Endothelial cell of umbilical vein (primary cell): ENCODE results near the gene SMIM10L2A. TPM values are rescaled to one million over a fixed set of nuclear protein-coding genes. Genes with fewer than 3 reads are reported as not detected.

ENCODE experiments used
- BruUV-seq: library from RNA; stranded (reverse); fragments of 400-500 nt; replicated peaks from 2 replicates; lab custom pipeline; 2021; lab: Mats Ljungman, UMichigan
- CTCF ChIA-PET: fragments of 300-600, 350-600 bp; sonication (Branson Sonifier 250); formaldehyde crosslinking; loops from one replicate; lab custom pipeline; 2021; ENCODE audit warnings: antibody characterized with exemption, inconsistent platforms; lab: Charles Lee
- POLR2A ChIA-PET: fragments of 300-600, 350-600 bp; sonication (Branson Sonifier 250); formaldehyde crosslinking; loops from one replicate; lab custom pipeline; 2021; ENCODE audit warnings: antibody characterized with exemption, inconsistent platforms; lab: Charles Lee
- DNase-seq: peaks from one replicate; pipeline ENCODE4 v3.0.0-alpha.2; 2011; ENCODE audit warnings: low read depth, low spot score
- FAIRE-seq: peaks from 2 replicates; lab custom pipeline; 2011; peaks lifted over from hg19 to GRCh38; lab: Jason Lieb, UNC
- H2AFZ ChIP-seq: 2 replicates; pipeline ENCODE4 v1.6.0; 2012; ENCODE audit warnings: low read depth, low read length, control low read depth, inconsistent platforms
- H3K27ac ChIP-seq: 2 replicates; pipeline ENCODE4 v1.5.1; 2011; ENCODE audit warnings: low read depth, mild to moderate bottlenecking, control low read depth, low read length, moderate library complexity; ENCODE audit not compliant: insufficient read depth
- H3K27me3 ChIP-seq, 2 experiments: 2 replicates each; pipeline versions ENCODE4 v1.6.0 to v1.6.1; 2011; ENCODE audit warnings: low read length in 2 of 2, mixed read lengths in 1 of 2; ENCODE audit not compliant: control insufficient read depth in 2 of 2, insufficient read depth in 2 of 2
- H3K36me3 ChIP-seq, 2 experiments: 2 replicates in 1 of 2; 3 replicates in 1 of 2; pipeline ENCODE4 v1.5.1; 2011; ENCODE audit warnings: low read length in 2 of 2, mild to moderate bottlenecking in 1 of 2, moderate library complexity in 1 of 2; ENCODE audit not compliant: control insufficient read depth in 2 of 2, insufficient read depth in 2 of 2; ENCODE audit errors: extremely low read depth in 1 of 2
- H3K4me1 ChIP-seq: 3 replicates; pipeline ENCODE4 v1.5.1; 2011; ENCODE audit warnings: mild to moderate bottlenecking, low read length; ENCODE audit not compliant: control insufficient read depth, insufficient read depth; ENCODE audit errors: extremely low read depth
- H3K4me2 ChIP-seq: 2 replicates; pipeline ENCODE4 v1.6.1; 2011; ENCODE audit warnings: low read length, control low read depth, mixed read lengths; ENCODE audit not compliant: insufficient read depth
- H3K4me3 ChIP-seq, 3 experiments: fragments of 200-600 bp in 1 of 3; sonication (generic), shearing (Covaris generic) in 1 of 3; replicated peaks in 1 of 3; 2 replicates each; pipeline ENCODE4 v1.5.1; 2011 to 2016; ENCODE audit warnings: control low read depth in 3 of 3, low read length in 3 of 3, mild to moderate bottlenecking in 2 of 3, inconsistent platforms in 1 of 3, low read depth in 1 of 3, moderate library complexity in 1 of 3; ENCODE audit not compliant: insufficient read depth in 1 of 3
- H3K79me2 ChIP-seq: 2 replicates; pipeline ENCODE4 v1.6.0; 2012; ENCODE audit warnings: low read length, inconsistent platforms; ENCODE audit not compliant: control insufficient read depth, insufficient read depth
- H3K9ac ChIP-seq: replicated peaks from 2 replicates; pipeline ENCODE3; 2011; ENCODE audit warnings: low read length, control low read depth; ENCODE audit not compliant: insufficient read depth; ENCODE audit errors: extremely low read depth
- H3K9me1 ChIP-seq: replicated peaks from 3 replicates; pipeline ENCODE4 v1.6.0; 2011; ENCODE audit warnings: mild to moderate bottlenecking, low read length; ENCODE audit not compliant: control insufficient read depth, insufficient read depth; ENCODE audit errors: extremely low read depth
- H3K9me3 ChIP-seq: replicated peaks from 2 replicates; pipeline ENCODE4 v1.5.1; 2012; ENCODE audit warnings: low read length, inconsistent platforms; ENCODE audit not compliant: control insufficient read depth, insufficient read depth
- H4K20me1 ChIP-seq: replicated peaks from 2 replicates; pipeline ENCODE3; 2011; ENCODE audit warnings: mild to moderate bottlenecking, low read length; ENCODE audit not compliant: control insufficient read depth, insufficient read depth; ENCODE audit errors: extremely low read depth
- EZH2 ChIP-seq: IDR thresholded peaks from 2 replicates; pipeline ENCODE4 v1.6.1; 2012; ENCODE audit warnings: borderline replicate concordance, low read depth, mild to moderate bottlenecking, moderate library complexity, low read length, inconsistent platforms; ENCODE audit not compliant: severe bottlenecking
- FOS ChIP-seq: IDR thresholded peaks from 2 replicates; pipeline ENCODE4 v1.6.1; 2011; ENCODE audit warnings: mild to moderate bottlenecking, low read length, moderate library complexity, borderline replicate concordance; ENCODE audit not compliant: insufficient read depth
- GATA2 ChIP-seq: IDR thresholded peaks from 2 replicates; pipeline ENCODE4 v1.7.0; 2011; ENCODE audit warnings: low read depth, mild to moderate bottlenecking, moderate library complexity, mixed read lengths, low read length; ENCODE audit not compliant: insufficient read length, insufficient read depth
- JUN ChIP-seq: IDR thresholded peaks from 2 replicates; pipeline ENCODE4 v1.6.1; 2011; ENCODE audit warnings: borderline replicate concordance, low read depth; ENCODE audit not compliant: insufficient read length, insufficient read depth
- MYC ChIP-seq: IDR thresholded peaks from one replicate; pipeline ENCODE4 v1.6.1; 2011; ENCODE audit warnings: mild to moderate bottlenecking, low read depth, low read length
- POLR2A ChIP-seq: IDR thresholded peaks from 2 replicates; pipeline ENCODE4 v1.6.1; 2012; ENCODE audit warnings: low read depth, mild to moderate bottlenecking, control low read depth, low read length
- POLR2AphosphoS5 ChIP-seq: IDR thresholded peaks from 2 replicates; pipeline ENCODE4 v1.6.1; 2012; ENCODE audit warnings: low read depth, mild to moderate bottlenecking, control low read depth, low read length, moderate library complexity; ENCODE audit not compliant: insufficient read depth
- dilution Hi-C: fragments of 300-500 bp; cut with MboI; formaldehyde crosslinking; loops from one replicate; pipeline ENCODE4 v1.15.0; 2019; ENCODE audit warnings: low sequenced_read_pairs; ENCODE audit not compliant: extremely low pct_ligation_motif_present
- intact Hi-C: fragments of 100-400 bp; cut with micrococcal nuclease; formaldehyde crosslinking; loops from one replicate; pipeline ENCODE4 v1.10.0; 2022
- polyA plus RNA-seq, 4 experiments: library from polyadenylated mRNA; depleted of rRNA in 3 of 4; stranded (reverse) in 3 of 4; unstranded in 1 of 4; fragments of >200 nt; gene quantifications; 2 replicates each; pipeline versions ENCODE4 v1.2.1 to v1.2.3, GENCODE V29; 2011 to 2012; ENCODE audit warnings: missing spikeins in 1 of 4
- total RNA-seq: library from RNA; stranded (reverse); gene quantifications from 2 replicates; pipeline ENCODE4 v1.2.3, GENCODE V29; 2021
- TF ChIP-seq, protein P1 (sequence below), 2 donors: IDR thresholded peaks; 1 replicate in 1 of 2; 2 replicates in 1 of 2; pipeline ENCODE4 v1.5.1; 2011; ENCODE audit warnings: low read length in 2 of 2, mild to moderate bottlenecking in 2 of 2, moderate library complexity in 2 of 2, control low read depth in 1 of 2, inconsistent platforms in 1 of 2, low read depth in 1 of 2; ENCODE audit not compliant: insufficient read depth in 1 of 2; ENCODE audit errors: extremely low read depth in 1 of 2
- TF ChIP-seq, protein P2 (sequence below): IDR thresholded peaks from 2 replicates; pipeline ENCODE4 v1.6.1; 2011; ENCODE audit not compliant: insufficient read depth, insufficient read length

SMIM10L2A gene
- total and polyA plus RNA-seq, 2 donors (not counting 3 experiments of a cell fraction or from before 2014, with no cell fraction given) = 0.10 to 0.24 TPM

DNA sequence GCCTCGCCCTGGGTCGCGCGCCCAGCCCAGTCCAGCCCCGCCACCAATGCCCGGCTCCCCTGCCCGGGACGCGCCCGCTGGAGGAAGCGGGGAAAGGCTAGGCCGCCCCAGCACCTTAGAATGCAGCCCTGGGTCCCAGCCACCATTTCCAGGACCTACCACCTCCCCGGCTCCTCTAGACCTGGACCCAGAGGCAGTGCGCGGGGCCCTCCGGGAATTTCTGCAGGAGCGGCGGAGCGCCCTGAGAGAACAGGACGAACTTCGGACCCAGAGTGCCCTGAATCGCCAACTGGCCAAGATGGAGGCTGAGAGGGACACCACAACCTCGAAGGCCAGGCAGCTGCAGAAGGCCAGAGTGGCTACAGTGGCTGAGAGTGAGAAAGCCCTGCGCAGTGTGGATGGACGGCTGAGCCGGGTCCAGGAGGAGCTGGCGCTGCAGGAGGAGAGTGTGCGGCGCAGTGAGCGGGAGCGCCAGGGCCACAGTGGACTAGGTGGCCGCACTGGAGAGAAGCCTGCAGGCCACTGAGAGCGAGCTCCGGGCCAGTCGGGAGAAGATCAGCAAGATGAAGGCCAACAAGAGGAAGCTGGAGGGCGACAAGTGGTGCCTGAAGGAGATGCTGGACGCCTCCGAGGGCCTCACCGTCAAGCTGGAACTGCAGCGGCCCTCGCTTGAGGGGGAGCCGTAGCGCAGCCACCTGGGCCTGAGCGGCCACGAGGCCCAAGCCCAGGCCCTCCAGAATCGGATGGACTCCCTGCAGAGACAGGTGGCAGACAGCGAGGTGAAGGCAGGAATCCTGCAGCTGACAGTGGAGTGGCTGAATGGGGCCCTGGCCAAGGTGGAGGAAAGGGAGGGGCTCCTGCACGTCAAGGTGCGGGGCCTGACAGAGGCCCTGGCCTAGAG is 15.5 kb downstream of the SMIM10L2A start:
- no peaks in the 10 kb centered on the region for H3K9me1 ChIP-seq
- H3K27me3 ChIP-seq = no peaks in the 10 kb centered on the region
- H3K79me2 ChIP-seq = no peaks in the 10 kb centered on the region
- H3K9ac ChIP-seq = no peak overlapping the region
- H4K20me1 ChIP-seq = no peaks in the 10 kb centered on the region
- intact Hi-C loops = no loop called here
- no peak overlapping the region for H3K4me2 ChIP-seq
- ChIA-PET POLR2A (no interaction called here), CTCF (interaction anchor here (1.8 kb wide), 1 partner anchor 27 kb away, joined by 6 read pairs; no protein-coding TSS in a partner anchor)
- dilution Hi-C loops = no loop called here
- H3K4me3 ChIP-seq = no peak overlapping the region
- DNase-seq (no peak), FAIRE-seq (no peak)
- H3K9me3 ChIP-seq = no peaks in the 10 kb centered on the region
- no peaks in the 10 kb centered on the region for H3K4me1 ChIP-seq
- TF ChIP-seq POLR2A (no peak), MYC (no peak), JUN (no peak), POLR2AphosphoS5 (no peak), EZH2 (no peak), FOS (no peak), GATA2 (no peak)
- TF ChIP-seq, protein P1, sequence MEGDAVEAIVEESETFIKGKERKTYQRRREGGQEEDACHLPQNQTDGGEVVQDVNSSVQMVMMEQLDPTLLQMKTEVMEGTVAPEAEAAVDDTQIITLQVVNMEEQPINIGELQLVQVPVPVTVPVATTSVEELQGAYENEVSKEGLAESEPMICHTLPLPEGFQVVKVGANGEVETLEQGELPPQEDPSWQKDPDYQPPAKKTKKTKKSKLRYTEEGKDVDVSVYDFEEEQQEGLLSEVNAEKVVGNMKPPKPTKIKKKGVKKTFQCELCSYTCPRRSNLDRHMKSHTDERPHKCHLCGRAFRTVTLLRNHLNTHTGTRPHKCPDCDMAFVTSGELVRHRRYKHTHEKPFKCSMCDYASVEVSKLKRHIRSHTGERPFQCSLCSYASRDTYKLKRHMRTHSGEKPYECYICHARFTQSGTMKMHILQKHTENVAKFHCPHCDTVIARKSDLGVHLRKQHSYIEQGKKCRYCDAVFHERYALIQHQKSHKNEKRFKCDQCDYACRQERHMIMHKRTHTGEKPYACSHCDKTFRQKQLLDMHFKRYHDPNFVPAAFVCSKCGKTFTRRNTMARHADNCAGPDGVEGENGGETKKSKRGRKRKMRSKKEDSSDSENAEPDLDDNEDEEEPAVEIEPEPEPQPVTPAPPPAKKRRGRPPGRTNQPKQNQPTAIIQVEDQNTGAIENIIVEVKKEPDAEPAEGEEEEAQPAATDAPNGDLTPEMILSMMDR (IDR thresholded peaks at IDR 0.05; ENCODE audit: extremely low read depth in 1 of 2, insufficient read depth in 1 of 2, low read depth in 1 of 2, low read length in 2 of 2) = no peak
- TF ChIP-seq, protein P2, sequence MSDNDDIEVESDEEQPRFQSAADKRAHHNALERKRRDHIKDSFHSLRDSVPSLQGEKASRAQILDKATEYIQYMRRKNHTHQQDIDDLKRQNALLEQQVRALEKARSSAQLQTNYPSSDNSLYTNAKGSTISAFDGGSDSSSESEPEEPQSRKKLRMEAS = no peak
- H3K27ac ChIP-seq = no peak overlapping the region
- H3K36me3 ChIP-seq = no peaks in the 10 kb centered on the region
- H2AFZ ChIP-seq = no peak overlapping the region
- BruUV-seq = no TSS peak
